ENCODE measurements around the gene TMEM176A. TPM values are rescaled to one million over a fixed set of nuclear protein-coding genes. Genes with fewer than 3 reads are reported as not detected.
A peak's percentile ranks its signal among the peaks of the same experiment; 100 is the strongest.

TMEM176A gene
- total and polyA plus RNA-seq, 8 donors: 2.7 to 48.8 (median 5.9) TPM

GRCh38 chr7:150852371-150852905 is 51.9 kb downstream of the TMEM176A start, which contains the start of gene AOC1:
Gene AOC1, plus strand, starts transcription at chr7:150852517. Its CDS starts 3,954 bp downstream, at chr7:150856471.
- intact Hi-C loops (cut with DNase I): no loop called here
- ATAC-seq (peak; percentile 81), DNase-seq (peak in 1 of 4 donors; percentile 41)
- H3K27me3 ChIP-seq: peaks cover 0 to 17% of the 10 kb centered on the region in 2 donors
- TF ChIP-seq CTCF (IDR thresholded peaks at IDR 0.05): no peak
- no peak within 1 kb of the TSS for H3K4me3 ChIP-seq
- H3K4me1 ChIP-seq: no peaks in the 10 kb centered on the region
- H3K27ac ChIP-seq: no peak within 1 kb of the TSS
- no peaks in the 10 kb centered on the region for H3K9me3 ChIP-seq
- no peaks in the 10 kb centered on the region for H3K36me3 ChIP-seq

GRCh38 chr7:150854066-150855000 is 53.8 kb downstream of the TMEM176A start:
- H3K4me1 ChIP-seq: no peaks in the 10 kb centered on the region
- no peak overlapping the region for H3K27ac ChIP-seq
- DNase-seq: no peak
- H3K9me3 ChIP-seq: no peaks in the 10 kb centered on the region
- intact Hi-C loops (cut with DNase I): no loop called here
- H3K36me3 ChIP-seq: no peaks in the 10 kb centered on the region
- H3K4me3 ChIP-seq: no peak overlapping the region
- peaks cover 0 to 17% of the 10 kb centered on the region in 2 donors for H3K27me3 ChIP-seq
- ATAC-seq: no peak
- no peak for TF ChIP-seq CTCF (IDR thresholded peaks at IDR 0.05)

Other genes starting within 250 kb of the TMEM176A start
- 10 to 100 TPM; 31.3 to 59.2 TPM for gene GIMAP4, start 233.4 kb upstream of the TMEM176A start, total RNA-seq
- 100 to 1,000 TPM in 1 of 6 donors, 10 to 100 TPM in 5; 68.5 to 108 (median 79.1) TPM for gene GIMAP4, start 233.4 kb upstream of the TMEM176A start, polyA plus RNA-seq (ENCODE audit: insufficient read length in 6 of 6)
- 10 to 100 TPM; 19.4 to 52.7 TPM for gene GIMAP6, start 168.4 kb upstream of the TMEM176A start, total RNA-seq
- 10 to 100 TPM; 26.0 to 33.6 (median 28.6) TPM for gene GIMAP6, start 168.4 kb upstream of the TMEM176A start, polyA plus RNA-seq (ENCODE audit: insufficient read length in 6 of 6)
- 10 to 100 TPM; 14.7 to 30.6 TPM for gene GIMAP2, start 115.1 kb upstream of the TMEM176A start, total RNA-seq
- 10 to 100 TPM; 15.1 to 24.4 (median 17.5) TPM for gene GIMAP2, start 115.1 kb upstream of the TMEM176A start, polyA plus RNA-seq (ENCODE audit: insufficient read length in 6 of 6)
- gene GIMAP1, start 84.2 kb upstream of the TMEM176A start, total RNA-seq: 10 to 100 TPM in 1 of 2 donors, 1 to 10 TPM in 1; 5.0 to 11.3 TPM
- gene GIMAP1, start 84.2 kb upstream of the TMEM176A start, polyA plus RNA-seq (ENCODE audit: insufficient read length in 6 of 6): 1 to 10 TPM; 4.2 to 6.2 (median 5.7) TPM
- gene GIMAP5, start 63.4 kb upstream of the TMEM176A start, total RNA-seq: 10 to 100 TPM in 1 of 2 donors, 1 to 10 TPM in 1; 9.8 to 37.8 TPM
- gene GIMAP5, start 63.4 kb upstream of the TMEM176A start, polyA plus RNA-seq (ENCODE audit: insufficient read length in 6 of 6): 10 to 100 TPM; 13.6 to 20.3 (median 16.9) TPM
- gene TMEM176B, start 405 bp upstream of the TMEM176A start, total RNA-seq: 10 to 100 TPM; 45.2 to 57.2 TPM
- 10 to 100 TPM in 4 of 6 donors, 1 to 10 TPM in 2; 6.1 to 18.3 (median 12.2) TPM for gene TMEM176B, start 405 bp upstream of the TMEM176A start, polyA plus RNA-seq (ENCODE audit: insufficient read length in 6 of 6)
- gene AOC1, start 51.7 kb downstream of the TMEM176A start, total RNA-seq: under 1 TPM; 0.34 to 0.70 TPM
- 1 to 10 TPM in 2 of 6 donors, under 1 TPM in 4; 0.47 to 1.2 (median 0.69) TPM for gene AOC1, start 51.7 kb downstream of the TMEM176A start, polyA plus RNA-seq (ENCODE audit: insufficient read length in 6 of 6)
- 1 to 10 TPM in 1 of 2 donors, under 1 TPM in 1; 0.82 to 1.3 TPM for gene KCNH2, start 177.6 kb downstream of the TMEM176A start, total RNA-seq
- 1 to 10 TPM; 2.8 to 5.3 (median 4.3) TPM for gene KCNH2, start 177.6 kb downstream of the TMEM176A start, polyA plus RNA-seq (ENCODE audit: insufficient read length in 6 of 6)
- 10 to 100 TPM; 12.1 to 21.8 TPM for gene NOS3, start 190.2 kb downstream of the TMEM176A start, total RNA-seq
- 10 to 100 TPM in 2 of 6 donors, 1 to 10 TPM in 4; 7.5 to 11.3 (median 9.7) TPM for gene NOS3, start 190.2 kb downstream of the TMEM176A start, polyA plus RNA-seq (ENCODE audit: insufficient read length in 6 of 6)
- gene ATG9B, start 223.7 kb downstream of the TMEM176A start, total RNA-seq: under 1 TPM; 0.68 to 0.70 TPM
- gene ATG9B, start 223.7 kb downstream of the TMEM176A start, polyA plus RNA-seq (ENCODE audit: insufficient read length in 6 of 6): 1 to 10 TPM; 3.4 to 7.1 (median 3.8) TPM
- gene ABCB8, start 227.7 kb downstream of the TMEM176A start, total RNA-seq: 10 to 100 TPM; 47.5 to 52.1 TPM
- gene ABCB8, start 227.7 kb downstream of the TMEM176A start, polyA plus RNA-seq (ENCODE audit: insufficient read length in 6 of 6): 10 to 100 TPM; 20.5 to 32.8 (median 22.4) TPM
- 1 to 10 TPM; 2.7 to 3.5 TPM for gene ASIC3, start 247.8 kb downstream of the TMEM176A start, total RNA-seq
- gene ASIC3, start 247.8 kb downstream of the TMEM176A start, polyA plus RNA-seq (ENCODE audit: insufficient read length in 6 of 6): 1 to 10 TPM; 2.3 to 6.0 (median 3.4) TPM

Measured in left lung (tissue), 10 donors.